AG10803 (cell line): Measurements from ENCODE around the gene GDF11.
A peak's percentile ranks its signal among the peaks of the same experiment; 100 is the strongest.

ENCODE experiments used
- DNase-seq: peaks from one replicate; pipeline ENCODE4 v3.0.0; 2010; ENCODE audit warnings: low read depth
- H3K4me3 ChIP-seq: 2 replicates; pipeline ENCODE4 v1.5.1; 2011; ENCODE audit warnings: mild to moderate bottlenecking, low read length, control low read depth
- TF ChIP-seq, protein P1 (sequence below): conservative IDR thresholded peaks from 2 replicates; pipeline ENCODE4 v1.5.1; 2011; ENCODE audit warnings: mild to moderate bottlenecking, low read length, control low read depth, inconsistent platforms

GDF11 gene

DNA sequence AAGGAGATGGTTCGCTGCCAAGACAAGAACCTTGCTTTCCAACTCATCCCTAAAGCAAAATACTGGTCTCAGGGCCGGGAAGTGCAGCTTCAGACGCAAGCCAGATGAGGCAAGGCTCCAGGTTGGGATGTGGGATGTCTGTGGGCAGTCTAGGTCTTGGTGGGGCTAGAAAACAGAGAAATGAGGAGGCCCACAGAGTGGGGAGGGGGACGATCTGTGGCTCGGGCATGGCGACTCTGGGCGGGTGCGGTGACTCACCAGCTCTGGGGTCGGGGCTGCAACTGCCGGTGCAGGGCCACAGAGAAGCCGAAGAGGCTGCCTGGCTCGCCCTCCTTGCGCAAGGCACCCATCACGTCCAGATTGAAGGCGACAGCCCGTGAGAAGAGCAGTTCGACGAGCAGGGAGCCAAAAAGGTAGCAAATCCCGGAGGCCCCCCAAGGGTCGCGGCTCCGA, 35.7 kb upstream of the GDF11 start:
- DNase-seq = no peak
- TF ChIP-seq, protein P1, sequence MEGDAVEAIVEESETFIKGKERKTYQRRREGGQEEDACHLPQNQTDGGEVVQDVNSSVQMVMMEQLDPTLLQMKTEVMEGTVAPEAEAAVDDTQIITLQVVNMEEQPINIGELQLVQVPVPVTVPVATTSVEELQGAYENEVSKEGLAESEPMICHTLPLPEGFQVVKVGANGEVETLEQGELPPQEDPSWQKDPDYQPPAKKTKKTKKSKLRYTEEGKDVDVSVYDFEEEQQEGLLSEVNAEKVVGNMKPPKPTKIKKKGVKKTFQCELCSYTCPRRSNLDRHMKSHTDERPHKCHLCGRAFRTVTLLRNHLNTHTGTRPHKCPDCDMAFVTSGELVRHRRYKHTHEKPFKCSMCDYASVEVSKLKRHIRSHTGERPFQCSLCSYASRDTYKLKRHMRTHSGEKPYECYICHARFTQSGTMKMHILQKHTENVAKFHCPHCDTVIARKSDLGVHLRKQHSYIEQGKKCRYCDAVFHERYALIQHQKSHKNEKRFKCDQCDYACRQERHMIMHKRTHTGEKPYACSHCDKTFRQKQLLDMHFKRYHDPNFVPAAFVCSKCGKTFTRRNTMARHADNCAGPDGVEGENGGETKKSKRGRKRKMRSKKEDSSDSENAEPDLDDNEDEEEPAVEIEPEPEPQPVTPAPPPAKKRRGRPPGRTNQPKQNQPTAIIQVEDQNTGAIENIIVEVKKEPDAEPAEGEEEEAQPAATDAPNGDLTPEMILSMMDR = no peak
- peak overlapping the region; percentile 62 for H3K4me3 ChIP-seq

DNA sequence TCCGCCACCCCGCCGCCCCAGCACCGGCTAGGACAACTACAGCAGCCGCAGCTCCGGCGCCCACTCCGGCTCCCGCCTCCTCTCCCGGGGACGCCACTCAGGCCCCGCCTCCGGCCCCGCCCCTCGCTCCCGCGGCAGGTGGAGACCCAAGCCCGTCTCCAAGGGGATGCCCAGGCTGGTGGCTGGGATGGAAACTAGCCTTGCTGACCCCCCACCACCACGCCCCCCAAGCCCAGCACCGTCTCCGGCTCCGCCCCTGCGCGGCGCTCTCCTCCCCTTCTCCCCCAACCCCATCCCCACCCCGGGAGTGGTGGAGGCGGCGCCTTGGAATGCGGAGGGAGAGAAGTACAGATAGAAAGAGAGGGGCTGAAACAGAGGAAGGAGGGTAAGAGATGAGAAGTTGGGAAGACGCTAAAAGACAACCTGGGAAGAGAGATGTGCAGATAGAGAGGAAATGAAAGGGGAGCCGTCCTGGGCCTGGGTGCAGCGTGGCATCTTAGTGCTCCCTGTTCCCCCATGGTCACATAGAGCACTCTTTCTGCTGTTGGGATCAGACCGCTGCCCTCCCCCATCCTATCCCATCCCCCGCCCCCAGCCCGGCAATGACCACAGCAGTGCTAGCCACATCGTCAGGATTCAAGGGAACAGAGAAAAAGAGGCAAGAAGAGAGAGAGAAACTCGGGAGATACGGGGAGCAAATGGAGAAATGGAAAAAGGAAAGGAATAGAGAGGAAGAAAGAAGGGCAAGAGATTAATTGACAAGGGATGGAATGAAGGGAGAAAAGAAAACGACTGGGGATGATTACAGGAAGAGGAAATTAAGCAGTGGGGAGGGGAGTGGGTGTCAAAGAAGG, 34.9 kb upstream of the GDF11 start, which contains the start of gene ITGA7:
Gene ITGA7, minus strand, starts transcription at position 64 of the 854 bp plus-strand sequence. CDS start 222 bp downstream, outside the sequence.
- H3K4me3 ChIP-seq = peak within 1 kb of the TSS; percentile 62
- TF ChIP-seq, protein P1 = no peak
- no peak for DNase-seq

DNA sequence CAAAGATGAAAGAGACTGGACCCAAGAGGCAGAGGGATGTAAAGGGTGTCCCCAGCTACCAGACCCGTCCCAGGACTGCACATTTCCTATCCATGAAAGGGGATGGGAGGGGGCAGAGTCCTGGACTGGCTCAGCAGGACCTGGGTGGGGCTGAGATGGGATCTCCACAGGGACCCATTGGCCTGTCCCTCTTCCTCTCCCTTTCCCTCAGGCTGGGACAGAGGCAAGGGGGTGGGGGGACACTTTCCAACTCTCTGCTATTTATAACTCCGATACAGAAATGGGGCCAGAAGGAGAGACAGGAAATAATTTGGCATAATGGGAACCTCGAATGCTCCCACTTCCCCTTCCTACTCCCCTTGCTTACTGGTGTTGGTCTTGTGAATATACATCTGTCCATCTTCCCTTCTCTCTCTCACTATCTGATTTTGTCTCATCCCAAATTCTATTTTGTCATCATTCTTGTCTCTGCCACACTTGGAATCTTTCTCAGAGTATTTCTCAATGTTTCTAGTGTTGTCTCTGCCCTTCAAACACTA, 34.2 kb upstream of the GDF11 start:
- TF ChIP-seq, protein P1 = no peak
- DNase-seq = no peak
- H3K4me3 ChIP-seq = no peak overlapping the region

DNA sequence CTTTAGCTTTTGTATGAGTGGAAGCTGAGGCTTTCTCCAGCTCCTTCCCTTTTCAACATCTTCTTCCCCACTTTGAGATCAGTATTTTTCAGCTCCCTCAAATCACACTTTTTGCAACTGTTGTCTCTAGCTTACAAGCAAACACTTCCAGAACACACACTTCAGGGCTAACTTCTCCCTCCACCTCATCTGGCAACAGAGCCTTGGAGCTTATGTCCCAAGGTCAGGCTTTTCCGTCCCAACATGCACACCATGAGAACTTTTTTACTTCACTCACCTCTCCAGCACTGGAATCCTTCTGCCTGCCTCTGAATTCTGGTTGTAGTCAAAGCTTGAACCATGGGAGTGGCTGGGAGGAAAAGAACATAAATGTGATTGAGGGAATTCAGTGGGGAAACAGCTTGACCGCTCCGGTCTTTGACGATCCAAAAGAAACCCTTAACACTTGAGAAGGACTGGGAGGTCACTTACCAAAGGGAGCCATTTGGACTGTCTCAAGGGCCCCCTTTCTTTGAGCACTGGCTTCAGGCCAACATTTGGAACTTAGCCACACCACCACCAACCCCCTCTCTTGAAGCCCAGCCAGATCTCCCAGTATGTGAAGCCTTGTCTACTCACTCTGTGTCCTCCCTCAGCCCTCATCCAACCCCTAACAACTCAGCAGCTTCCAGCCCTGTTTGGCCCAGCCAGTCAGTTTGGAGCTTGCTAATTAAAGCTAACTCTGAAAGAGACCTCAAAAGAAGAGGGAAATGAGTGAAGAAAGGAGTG, 31.0 kb upstream of the GDF11 start:
- TF ChIP-seq, protein P1 = no peak
- DNase-seq = no peak
- H3K4me3 ChIP-seq = no peak overlapping the region

DNA sequence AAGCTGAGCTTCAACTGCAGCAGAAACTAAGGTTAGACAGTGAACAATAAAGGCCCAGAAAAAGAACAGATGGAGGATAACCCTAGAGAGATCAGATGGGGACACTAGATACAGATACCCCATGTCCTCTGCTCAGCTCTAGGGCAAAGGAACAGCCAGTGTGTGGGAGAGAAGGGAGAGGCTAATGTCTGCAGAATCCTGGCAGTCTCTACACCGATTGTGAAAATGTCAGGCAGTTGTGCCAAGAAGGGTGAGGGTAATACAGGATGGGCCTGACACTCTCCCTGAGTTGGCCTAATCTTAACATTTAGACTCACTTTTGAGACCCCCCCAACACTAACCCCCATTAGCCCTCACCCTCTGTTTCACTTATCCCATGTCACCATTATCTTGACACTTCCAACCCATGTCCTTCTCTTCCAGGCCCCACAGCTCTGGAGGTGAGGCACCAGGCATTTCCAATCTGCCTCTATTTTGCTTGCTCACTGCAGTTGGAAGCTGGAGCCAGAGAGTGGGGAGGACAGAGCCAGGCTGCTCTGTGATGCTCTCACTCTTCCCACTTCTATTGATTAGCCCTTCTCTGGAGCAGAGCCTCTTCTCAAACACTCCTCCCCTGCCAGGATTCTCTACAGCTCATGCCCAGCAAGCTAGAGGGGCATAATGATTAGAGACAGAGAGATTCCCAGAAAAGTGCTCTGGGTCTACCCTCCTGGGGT, 30.1 kb upstream of the GDF11 start:
- no peak overlapping the region for H3K4me3 ChIP-seq
- DNase-seq = no peak
- TF ChIP-seq, protein P1 = no peak

DNA sequence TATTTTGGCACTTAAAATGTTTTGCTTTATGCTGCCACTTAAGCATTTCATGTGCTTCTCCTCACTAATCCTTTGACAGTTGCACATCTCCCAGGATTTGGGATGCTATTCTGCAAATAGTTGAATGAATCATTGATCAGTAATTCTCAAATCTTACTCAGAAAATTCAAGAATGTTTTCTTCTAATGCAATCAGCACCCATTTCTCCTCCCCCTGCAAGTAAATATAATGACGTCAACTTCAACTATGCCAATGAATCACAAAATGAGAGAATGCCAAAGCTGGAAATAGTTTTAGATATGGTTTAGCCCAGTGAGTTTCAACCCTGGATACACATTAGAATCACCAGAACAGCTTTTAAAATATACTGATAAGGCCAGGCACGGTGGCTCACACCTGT, 29.2 kb upstream of the GDF11 start:
- DNase-seq = peak; percentile 90

More for the DNA sequence above, 29.2 kb upstream of the GDF11 start:
- TF ChIP-seq, protein P1 = no peak
- no peak overlapping the region for H3K4me3 ChIP-seq
